ENCODE results near the gene TST.
"Not testable (repeated sequence)": the region's sequence is repeated elsewhere in the genome, so short reads cannot be mapped to it uniquely, and the experiment has no call there.

TST gene

DNA sequence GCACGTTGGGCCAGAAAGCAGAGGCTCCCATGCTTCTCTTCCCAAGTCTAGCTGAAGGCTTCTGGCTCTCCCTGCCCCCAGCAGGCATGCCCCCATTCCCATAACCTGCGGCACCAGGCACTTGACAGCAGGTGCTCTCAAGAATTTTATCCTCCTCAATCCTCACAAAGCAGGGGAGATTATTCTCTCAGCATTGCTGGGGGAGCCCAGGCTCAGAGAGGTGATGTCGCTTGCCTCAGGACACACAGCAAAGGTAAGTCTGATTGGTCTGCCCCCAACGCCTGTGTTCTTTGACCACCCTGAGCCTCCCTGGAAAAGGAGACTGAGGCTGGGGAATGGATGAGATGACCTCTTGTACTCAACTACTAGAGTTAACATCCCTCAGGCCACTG is 4.8 kb downstream of the TST start:
- no peak for DNase-seq (ENCODE audit: low read depth in 2 of 2)

GRCh38 chr22:37012956-37013355 is 6.3 kb downstream of the TST start:
- DNase-seq (ENCODE audit: low read depth in 2 of 2): no peak

DNA sequence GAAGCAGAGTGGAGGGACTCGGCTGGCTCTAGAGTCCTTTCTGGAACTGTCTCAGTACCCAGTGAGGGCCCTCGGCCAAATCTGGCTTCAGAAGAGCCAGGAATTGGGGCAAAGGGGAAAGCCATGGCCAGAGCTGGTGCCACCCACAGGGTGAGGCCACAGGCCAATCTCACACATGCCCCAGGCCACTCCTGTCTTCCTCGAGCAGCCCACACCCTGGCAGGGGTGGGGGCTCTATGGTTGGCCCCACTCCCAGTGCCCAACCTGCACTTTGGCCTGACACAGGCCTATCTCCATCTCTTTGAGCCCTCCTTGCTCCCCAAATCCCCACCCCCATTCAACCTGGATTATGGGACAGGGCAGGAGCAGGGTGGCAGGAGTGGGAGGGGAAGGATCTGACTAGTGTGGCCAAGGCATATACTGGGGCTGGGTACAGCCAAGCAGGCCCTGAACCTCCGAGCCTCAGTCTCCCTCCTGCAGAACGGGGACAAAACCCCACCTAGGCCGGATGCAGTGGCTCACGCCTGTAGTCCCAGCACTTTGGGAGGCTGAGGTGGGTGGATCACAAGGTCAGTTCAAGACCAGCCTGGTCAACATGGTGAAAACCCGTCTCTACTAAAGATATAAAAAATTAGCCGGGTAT is 6.9 kb downstream of the TST start:
- no peak for DNase-seq (ENCODE audit: low read depth in 2 of 2)

DNA sequence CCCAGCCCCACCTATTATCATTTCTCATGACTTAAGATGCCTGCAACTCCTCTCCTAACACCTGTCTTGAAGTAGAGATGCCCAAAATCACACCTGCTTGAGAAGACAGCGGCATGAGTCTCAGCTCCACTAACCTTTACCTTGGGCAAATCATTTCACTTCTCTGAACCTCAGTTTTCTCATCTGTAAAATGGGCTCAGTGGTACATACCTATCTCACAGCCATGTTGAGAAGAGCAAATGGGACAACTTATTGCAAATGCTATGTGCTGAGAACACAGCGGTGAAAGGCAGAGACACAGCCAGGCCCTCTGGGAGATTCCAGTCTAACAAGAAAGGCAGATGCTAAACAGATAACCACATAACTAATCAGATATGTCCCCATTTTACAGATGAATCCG is 7.8 kb downstream of the TST start:
- DNase-seq (ENCODE audit: low read depth in 2 of 2): no peak

DNA sequence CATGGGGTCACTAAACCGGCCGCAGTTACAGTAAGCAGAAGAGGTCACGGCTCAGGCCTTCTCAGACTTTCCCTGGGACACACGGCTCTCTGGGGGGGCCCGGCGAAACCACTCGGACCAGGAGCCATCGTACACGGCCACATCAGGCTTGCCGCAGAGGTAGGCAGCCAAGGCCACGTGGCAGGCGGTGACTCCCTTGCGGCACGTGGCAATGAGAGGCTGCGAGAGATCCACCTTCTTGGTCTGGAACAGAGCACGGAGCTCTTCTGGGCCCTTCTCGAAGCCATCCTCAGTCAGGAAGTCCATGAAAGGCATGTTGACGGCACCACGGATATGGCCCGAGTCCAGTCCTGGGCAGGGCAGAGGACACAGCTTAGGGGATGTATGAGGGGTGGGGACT is 8.3 kb downstream of the TST start:
- no peak for DNase-seq (ENCODE audit: low read depth in 2 of 2)

GRCh38 chr22:37010174-37010573 is 9.1 kb downstream of the TST start:
- no peak for DNase-seq (ENCODE audit: low read depth in 2 of 2)

GRCh38 chr22:37009490-37009889 is 9.8 kb downstream of the TST start:
- no peak for DNase-seq (ENCODE audit: low read depth in 2 of 2)

DNA sequence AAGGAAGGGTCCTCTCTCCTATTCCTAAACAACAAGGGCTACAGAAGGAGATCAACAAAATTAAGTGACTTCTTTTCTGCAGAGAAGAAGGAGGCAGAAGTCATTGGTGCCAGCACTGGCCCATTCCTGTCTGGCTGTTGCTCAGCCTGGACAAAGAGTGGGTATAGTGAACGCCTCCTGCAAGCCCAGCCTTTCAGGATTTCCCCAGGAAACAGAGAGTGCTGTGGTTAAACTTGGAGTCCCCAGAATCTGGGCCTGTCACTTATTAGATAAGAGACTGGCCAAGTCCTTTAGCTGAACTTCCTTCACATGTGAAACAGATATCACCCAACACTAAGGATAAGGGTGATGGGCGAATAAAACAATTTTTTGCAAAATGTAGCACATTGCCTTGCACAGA is 10.9 kb downstream of the TST start:
- DNase-seq (ENCODE audit: low read depth in 2 of 2): no peak

- DNase-seq (ENCODE audit: low read depth in 2 of 2): no peak
These were observed 11.6 kb downstream of the TST start for GRCh38 chr22:37007651-37008050.

GRCh38 chr22:37002633-37003032 is 16.6 kb downstream of the TST start:
- no peak for DNase-seq (ENCODE audit: low read depth in 2 of 2)

DNA sequence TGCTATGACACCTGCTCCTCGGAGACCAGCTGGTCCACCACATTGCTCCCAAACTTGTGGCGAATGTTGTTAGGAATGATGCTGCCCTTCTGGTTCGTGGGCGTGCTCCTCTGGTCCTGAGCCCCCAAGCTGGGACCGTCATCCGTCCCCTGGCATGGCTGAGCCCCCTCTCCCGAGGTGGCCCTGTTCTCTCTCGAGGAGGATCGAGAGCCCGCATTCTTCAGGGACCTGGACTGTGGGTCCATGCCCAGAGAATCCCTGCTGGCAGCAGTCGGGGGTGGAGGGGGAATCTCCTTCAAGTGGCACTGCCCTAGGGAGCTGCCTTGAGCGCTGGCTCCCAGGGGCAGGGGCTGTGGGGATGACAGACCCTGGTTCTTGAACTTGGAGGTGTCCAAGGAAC is 17.4 kb downstream of the TST start:
- no peak for DNase-seq (ENCODE audit: low read depth in 2 of 2)

GRCh38 chr22:37000676-37001534 is 18.3 kb downstream of the TST start:
- no peak for DNase-seq (ENCODE audit: low read depth in 2 of 2)

GRCh38 chr22:36999463-36999862 is 19.8 kb downstream of the TST start:
- DNase-seq (ENCODE audit: low read depth in 2 of 2): no peak

DNA sequence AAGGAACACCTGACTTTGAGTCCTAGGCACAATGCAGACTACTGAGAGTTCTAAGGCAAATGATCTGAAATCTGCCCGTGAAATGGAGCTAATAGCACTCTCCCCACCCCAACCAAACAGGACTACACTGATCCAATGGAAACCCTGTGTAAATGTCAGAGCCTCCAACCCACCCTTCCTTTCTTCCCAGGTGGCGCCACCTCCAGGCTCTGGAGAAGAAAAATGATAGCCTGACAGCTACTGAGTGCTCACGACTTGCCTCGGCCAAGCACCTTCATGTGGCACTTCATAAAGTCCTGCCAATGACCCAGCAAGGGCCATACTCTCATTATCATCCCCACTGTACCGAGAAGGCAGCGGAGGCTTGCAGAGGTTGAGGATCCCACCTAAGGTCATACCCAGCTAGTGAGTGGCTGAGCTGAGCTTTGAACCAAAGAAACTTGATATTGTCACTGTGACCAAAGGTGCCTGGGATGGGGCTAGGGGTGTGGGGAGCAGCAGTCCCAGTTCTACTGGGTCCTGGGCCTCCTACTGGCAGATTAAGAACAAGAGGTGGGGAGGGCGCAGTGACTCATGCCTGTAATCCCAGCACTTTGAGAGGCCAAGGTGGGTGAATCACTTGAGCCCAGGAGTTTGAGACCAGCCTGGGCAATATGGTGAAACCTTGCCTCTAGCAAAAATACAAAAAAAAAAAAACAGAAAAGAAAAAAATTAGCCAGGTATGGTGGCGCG is 20.5 kb downstream of the TST start:
- no peak for DNase-seq (ENCODE audit: low read depth in 2 of 2)

- no peak for DNase-seq (ENCODE audit: low read depth in 2 of 2)
These were observed 21.5 kb downstream of the TST start for GRCh38 chr22:36997746-36998145.

GRCh38 chr22:36991206-36991605 is 28.0 kb downstream of the TST start:
- DNase-seq (ENCODE audit: low read depth in 2 of 2): no peak

DNA sequence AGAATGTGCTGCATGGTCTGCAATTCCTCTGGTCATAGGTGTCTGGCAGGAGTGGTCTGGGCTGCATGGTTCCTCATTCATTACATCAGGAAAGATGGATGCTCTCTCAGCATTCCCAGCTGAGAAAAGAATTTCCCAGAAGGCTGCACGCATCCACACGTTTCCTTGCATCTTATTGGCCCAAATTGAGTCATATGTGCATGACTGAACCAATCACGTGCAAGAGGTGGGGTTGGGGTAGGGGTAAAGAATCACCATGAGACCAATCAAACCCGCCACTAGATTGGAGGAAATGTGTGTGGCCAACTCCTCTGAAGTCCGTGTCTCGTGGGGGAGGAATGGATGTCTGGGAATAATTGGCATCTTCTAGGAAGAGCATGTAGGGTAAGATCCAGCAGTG is 28.8 kb downstream of the TST start:
- DNase-seq (ENCODE audit: low read depth in 2 of 2): no peak

DNA sequence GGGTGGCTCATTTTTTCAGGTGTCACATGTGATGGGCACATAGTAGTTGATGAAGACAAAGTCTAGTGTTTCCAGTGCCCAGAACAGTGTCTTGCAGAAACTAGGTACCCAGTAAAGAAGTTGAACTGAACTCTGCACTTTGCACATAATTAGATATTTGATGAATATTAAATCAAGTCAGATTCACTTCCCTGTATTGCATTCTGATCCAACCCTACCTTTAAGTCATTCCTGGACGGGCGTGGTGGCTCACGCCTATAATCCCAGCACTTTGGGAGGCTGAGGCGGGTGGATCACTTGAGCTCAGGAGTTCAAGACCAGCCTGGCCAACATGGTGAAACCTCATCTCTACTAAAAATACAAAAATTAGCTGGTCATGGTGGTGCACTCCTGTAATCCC is 30.2 kb downstream of the TST start:
- not testable (repeated sequence) for DNase-seq (ENCODE audit: low read depth in 2 of 2)

DNA sequence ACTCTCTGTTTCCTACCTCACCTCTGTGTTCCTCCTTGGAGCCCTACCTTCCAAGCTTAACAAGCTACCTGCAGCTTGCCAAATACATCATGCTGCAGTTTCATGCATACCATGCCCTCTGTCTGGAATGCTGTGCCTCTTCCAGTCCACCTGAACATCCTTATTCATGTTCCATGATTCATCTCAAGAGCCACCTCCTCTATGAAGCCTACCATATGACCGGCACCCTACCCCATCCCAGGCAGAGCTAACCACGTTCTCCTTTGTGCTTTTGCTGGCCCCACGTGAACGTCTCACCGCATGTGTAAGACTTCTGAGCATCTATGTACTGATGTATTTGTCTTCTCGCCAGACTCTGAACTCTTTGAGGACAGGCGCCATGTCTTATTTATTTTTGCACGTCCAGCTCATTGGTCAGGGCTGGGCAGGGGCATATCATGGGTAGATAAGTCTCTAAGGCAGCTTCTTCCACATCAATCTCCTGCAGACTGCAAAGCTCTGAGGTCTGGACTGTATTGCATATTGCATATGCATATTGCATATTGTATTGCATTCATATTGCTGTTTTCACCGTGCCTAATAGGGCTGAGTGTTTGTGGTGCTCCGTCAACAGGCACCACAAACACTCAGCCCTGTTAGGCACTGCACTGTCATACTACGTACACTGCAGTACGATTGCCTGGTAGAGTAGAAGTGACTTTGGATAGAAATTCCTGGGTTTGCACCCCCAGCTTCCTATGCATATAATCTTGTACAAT is 31.0 kb downstream of the TST start:
- DNase-seq (ENCODE audit: low read depth in 2 of 2): no peak

- no peak for DNase-seq (ENCODE audit: low read depth in 2 of 2)
These were observed 32.9 kb downstream of the TST start for GRCh38 chr22:36986242-36986821.

- DNase-seq (ENCODE audit: low read depth in 2 of 2): no peak
These were observed 33.9 kb downstream of the TST start for GRCh38 chr22:36985211-36985889.
